Head of caudate nucleus (tissue), 42 donors: ENCODE measurements around the gene AMY1B.
"Not testable (repeated sequence)": the region's sequence is repeated elsewhere in the genome, so short reads cannot be mapped to it uniquely, and the experiment has no call there.

Experiments
- DNase-seq, 42 donors: peaks; one replicate each; pipeline versions ENCODE4 v3.0.0 to v3.0.0-alpha.2; 2020 to 2021; ENCODE audit warnings: mixed read lengths in 7 of 42
- intact Hi-C: fragments of 100-400 bp; cut with DNase I; formaldehyde crosslinking; loops from one replicate; pipeline ENCODE4 v1.15.0; 2022

AMY1B gene

DNA sequence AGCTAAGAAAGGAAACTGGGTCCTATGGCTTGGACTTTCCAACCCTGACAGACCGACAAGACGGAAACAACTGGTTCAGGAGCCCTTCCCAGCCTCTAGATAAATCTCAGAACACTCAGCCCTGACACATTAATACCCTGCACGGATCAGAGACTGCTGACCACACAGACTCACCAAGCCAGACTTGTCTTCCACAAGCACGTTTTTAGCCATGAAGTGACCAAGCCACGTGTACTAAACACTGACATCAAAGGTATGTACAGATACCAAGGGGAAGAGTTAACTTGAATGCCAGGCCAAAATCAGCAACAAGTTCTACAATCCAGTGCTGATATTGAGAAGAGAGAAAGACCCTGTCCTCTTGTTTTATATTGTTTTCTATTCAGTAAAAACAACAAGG is at the start of gene AMY1B:
Gene AMY1B (minus strand): TSS at position 101 of the 400 bp plus-strand sequence. CDS start 571 bp downstream, outside the sequence.
- intact Hi-C loops, DNase-seq: not testable (repeated sequence)

DNA sequence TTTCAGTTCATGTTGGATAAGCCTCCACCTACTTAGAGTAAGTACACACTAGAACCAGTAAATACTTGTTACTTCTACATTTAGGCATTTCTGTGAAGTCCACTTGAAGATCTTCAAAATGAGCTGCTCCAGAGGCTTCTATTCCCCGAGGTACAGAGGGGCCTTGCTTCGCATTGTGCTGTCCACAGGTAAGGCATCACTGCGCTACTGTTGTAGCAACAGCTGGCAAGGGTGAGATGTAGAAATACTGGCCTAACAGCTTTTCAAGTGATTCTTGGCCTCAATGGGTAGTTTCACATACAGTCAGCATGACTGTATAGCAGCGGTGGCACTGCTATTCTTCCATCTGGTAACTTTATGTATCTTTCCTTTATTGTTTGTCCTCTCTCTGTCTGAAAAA is 49.0 kb upstream of the AMY1B start:
- intact Hi-C loops, DNase-seq: not testable (repeated sequence)

DNA sequence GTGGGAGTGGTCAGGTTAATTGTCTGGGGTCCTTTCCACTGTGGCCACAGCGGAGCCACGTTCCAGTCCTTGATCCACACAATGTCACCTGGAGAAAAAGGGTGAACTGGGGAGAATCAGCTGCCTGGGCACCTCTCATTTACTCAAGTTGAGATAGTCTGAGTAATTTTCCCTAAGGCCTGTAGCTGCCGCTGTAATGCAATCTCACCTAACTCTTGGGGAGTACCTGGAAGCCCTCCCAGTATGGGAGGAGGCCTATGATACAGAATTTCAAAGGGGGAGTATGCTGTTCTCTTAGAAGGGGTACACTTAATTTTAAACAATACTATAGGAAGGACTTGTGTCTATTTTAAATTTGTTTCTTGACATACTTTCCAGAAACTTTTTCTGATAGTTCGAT is 48.4 kb upstream of the AMY1B start:
- DNase-seq, intact Hi-C loops: not testable (repeated sequence)

DNA sequence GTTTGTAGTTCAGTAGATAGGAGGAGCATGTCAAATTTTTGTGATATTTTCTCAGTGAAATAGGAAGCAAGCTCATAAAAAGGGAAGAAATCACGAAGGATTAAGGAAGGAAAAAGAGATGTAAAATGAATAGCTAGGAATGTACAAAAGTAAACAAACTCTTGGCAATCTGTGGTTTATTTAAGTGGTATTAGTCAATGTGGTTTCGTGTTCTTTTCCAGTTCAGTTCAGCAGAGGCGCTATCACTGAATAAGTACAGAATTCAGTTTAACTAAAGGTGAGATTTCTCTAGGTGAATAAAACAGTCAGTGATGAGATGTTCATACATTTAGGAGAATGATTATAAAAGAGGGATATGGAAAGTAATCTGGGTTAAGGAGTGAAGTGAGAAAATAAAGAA is 42.0 kb upstream of the AMY1B start:
- DNase-seq, intact Hi-C loops: not testable (repeated sequence)

DNA sequence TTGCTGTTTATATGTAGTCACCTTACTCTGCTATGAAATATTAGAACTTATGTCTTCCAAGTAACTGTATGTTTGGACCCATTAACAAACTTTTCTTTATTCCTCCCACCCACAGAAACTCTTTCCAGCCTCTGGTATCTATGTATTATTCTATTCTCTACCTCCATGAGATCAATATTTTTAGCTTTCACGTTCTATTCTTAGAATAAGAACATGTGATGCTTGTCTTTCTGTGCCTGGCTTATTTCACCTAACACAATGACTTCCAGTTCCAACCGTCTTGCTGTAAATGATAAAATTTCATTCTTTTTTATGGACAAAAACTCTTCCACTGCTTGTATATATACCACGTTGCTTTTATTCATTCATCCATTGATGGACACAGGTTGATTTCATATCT is 39.3 kb upstream of the AMY1B start:
- DNase-seq, intact Hi-C loops: not testable (repeated sequence)

DNA sequence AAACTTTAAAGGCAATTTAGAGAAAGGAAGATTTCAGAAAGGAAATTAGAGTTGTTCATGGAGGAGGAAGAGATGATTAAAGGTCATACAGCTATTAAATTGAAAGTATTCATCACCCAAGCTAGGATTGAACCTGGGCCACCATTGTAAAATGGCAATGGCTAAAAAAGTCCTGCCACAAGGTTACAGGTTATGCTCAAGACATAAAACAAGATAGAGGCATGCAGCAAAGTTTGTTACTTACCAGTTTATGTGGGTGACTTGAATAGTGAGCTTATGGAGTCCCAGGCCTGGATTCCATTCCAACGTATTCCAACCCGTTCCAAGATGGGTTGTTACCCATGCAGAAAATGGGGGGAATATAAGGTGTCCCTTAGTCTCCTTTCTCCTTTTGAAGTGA is 25.5 kb upstream of the AMY1B start:
- DNase-seq, intact Hi-C loops: not testable (repeated sequence)

DNA sequence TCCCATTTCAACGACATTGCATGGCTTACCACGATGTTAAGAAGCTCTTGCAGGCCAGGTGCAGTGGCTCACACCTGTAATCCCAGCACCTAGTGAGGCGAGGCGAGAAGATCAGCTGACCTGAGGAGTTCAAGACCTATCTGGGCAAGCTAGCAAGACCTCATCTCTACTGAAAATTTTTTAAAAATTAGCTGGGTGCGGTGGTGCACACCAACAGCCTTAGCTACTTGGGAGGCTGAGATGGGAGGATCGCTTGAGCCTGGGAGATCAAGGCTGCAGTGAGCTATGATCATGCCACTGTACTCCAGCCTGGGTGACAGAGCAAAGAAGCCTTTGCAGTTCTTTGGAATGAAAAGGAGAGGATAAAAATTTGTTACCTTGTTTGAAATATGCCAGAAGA is 21.4 kb upstream of the AMY1B start:
- DNase-seq, result peak in 5 of 42 donors; percentile 0 to 36 (median 31)
- intact Hi-C loops, result not testable (repeated sequence)

DNA sequence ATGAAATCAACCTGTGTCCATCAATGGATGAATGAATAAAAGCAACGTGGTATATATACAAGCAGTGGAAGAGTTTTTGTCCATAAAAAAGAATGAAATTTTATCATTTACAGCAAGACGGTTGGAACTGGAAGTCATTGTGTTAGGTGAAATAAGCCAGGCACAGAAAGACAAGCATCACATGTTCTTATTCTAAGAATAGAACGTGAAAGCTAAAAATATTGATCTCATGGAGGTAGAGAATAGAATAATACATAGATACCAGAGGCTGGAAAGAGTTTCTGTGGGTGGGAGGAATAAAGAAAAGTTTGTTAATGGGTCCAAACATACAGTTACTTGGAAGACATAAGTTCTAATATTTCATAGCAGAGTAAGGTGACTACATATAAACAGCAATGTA is 14.4 kb upstream of the AMY1B start:
- intact Hi-C loops, result not testable (repeated sequence)

DNA sequence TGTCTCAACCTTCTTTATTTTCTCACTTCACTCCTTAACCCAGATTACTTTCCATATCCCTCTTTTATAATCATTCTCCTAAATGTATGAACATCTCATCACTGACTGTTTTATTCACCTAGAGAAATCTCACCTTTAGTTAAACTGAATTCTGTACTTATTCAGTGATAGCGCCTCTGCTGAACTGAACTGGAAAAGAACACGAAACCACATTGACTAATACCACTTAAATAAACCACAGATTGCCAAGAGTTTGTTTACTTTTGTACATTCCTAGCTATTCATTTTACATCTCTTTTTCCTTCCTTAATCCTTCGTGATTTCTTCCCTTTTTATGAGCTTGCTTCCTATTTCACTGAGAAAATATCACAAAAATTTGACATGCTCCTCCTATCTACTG is 11.7 kb upstream of the AMY1B start:
- DNase-seq, intact Hi-C loops: not testable (repeated sequence)

More for the DNA sequence above, 14.4 kb upstream of the AMY1B start:
- DNase-seq, result not testable (repeated sequence)

DNA sequence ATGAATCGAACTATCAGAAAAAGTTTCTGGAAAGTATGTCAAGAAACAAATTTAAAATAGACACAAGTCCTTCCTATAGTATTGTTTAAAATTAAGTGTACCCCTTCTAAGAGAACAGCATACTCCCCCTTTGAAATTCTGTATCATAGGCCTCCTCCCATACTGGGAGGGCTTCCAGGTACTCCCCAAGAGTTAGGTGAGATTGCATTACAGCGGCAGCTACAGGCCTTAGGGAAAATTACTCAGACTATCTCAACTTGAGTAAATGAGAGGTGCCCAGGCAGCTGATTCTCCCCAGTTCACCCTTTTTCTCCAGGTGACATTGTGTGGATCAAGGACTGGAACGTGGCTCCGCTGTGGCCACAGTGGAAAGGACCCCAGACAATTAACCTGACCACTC is 5.2 kb upstream of the AMY1B start:
- DNase-seq, intact Hi-C loops: not testable (repeated sequence)

DNA sequence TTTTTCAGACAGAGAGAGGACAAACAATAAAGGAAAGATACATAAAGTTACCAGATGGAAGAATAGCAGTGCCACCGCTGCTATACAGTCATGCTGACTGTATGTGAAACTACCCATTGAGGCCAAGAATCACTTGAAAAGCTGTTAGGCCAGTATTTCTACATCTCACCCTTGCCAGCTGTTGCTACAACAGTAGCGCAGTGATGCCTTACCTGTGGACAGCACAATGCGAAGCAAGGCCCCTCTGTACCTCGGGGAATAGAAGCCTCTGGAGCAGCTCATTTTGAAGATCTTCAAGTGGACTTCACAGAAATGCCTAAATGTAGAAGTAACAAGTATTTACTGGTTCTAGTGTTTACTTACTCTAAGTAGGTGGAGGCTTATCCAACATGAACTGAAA is 4.7 kb upstream of the AMY1B start:
- intact Hi-C loops, DNase-seq: not testable (repeated sequence)

DNA sequence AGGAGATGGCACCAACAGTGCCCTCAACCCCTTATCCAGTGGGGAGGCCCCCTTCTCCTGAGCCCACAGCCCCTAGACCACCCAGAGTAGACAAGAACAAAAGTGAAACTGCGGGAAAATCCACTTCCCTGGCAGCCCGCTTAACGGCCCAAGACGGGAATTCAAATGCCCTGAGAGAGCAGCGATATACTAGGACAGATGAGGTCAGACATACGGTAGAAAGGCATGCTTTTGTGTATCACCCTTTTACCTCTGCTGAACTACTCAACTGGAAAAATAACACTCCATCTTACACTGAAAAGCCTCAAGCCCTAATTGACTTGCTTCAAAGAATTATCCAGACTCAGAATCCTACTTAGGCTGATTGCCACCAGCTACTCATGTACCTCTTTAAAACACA is 1.4 kb upstream of the AMY1B start:
- intact Hi-C loops, DNase-seq: not testable (repeated sequence)

DNA sequence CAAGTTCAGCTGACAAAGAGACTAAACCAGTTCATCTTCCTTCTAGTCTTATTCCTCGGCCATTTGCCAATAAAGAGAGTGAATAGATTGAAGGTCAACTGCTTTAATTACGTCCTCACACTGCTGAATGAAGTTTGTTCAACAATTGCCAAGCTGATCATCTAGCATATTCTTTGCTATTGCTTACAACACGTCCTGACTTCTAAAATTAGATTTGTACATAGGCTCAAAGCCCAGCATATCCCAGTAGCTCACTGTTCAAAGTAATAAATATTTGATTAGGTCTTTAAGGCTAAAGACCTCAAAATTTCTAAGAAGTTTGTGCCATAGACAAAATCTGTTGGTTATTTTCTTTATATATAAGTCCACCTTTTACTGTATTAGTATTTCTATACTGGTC is 19.7 kb downstream of the AMY1B start:
- intact Hi-C loops, DNase-seq: not testable (repeated sequence)

DNA sequence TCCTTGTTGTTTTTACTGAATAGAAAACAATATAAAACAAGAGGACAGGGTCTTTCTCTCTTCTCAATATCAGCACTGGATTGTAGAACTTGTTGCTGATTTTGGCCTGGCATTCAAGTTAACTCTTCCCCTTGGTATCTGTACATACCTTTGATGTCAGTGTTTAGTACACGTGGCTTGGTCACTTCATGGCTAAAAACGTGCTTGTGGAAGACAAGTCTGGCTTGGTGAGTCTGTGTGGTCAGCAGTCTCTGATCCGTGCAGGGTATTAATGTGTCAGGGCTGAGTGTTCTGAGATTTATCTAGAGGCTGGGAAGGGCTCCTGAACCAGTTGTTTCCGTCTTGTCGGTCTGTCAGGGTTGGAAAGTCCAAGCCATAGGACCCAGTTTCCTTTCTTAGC is 40.5 kb downstream of the AMY1B start, which contains the start of gene AMY1A:
Gene AMY1A (plus strand): TSS at position 301 of the 400 bp plus-strand sequence. CDS start 571 bp downstream, outside the sequence.
- intact Hi-C loops, DNase-seq: not testable (repeated sequence)

DNA sequence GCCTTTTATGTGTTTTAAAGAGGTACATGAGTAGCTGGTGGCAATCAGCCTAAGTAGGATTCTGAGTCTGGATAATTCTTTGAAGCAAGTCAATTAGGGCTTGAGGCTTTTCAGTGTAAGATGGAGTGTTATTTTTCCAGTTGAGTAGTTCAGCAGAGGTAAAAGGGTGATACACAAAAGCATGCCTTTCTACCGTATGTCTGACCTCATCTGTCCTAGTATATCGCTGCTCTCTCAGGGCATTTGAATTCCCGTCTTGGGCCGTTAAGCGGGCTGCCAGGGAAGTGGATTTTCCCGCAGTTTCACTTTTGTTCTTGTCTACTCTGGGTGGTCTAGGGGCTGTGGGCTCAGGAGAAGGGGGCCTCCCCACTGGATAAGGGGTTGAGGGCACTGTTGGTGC is 41.9 kb downstream of the AMY1B start:
- intact Hi-C loops, DNase-seq: not testable (repeated sequence)

DNA sequence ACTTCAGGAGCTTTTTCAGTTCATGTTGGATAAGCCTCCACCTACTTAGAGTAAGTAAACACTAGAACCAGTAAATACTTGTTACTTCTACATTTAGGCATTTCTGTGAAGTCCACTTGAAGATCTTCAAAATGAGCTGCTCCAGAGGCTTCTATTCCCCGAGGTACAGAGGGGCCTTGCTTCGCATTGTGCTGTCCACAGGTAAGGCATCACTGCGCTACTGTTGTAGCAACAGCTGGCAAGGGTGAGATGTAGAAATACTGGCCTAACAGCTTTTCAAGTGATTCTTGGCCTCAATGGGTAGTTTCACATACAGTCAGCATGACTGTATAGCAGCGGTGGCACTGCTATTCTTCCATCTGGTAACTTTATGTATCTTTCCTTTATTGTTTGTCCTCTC is 45.1 kb downstream of the AMY1B start:
- intact Hi-C loops, DNase-seq: not testable (repeated sequence)

DNA sequence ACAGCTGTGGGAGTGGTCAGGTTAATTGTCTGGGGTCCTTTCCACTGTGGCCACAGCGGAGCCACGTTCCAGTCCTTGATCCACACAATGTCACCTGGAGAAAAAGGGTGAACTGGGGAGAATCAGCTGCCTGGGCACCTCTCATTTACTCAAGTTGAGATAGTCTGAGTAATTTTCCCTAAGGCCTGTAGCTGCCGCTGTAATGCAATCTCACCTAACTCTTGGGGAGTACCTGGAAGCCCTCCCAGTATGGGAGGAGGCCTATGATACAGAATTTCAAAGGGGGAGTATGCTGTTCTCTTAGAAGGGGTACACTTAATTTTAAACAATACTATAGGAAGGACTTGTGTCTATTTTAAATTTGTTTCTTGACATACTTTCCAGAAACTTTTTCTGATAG is 45.7 kb downstream of the AMY1B start:
- intact Hi-C loops, DNase-seq: not testable (repeated sequence)

DNA sequence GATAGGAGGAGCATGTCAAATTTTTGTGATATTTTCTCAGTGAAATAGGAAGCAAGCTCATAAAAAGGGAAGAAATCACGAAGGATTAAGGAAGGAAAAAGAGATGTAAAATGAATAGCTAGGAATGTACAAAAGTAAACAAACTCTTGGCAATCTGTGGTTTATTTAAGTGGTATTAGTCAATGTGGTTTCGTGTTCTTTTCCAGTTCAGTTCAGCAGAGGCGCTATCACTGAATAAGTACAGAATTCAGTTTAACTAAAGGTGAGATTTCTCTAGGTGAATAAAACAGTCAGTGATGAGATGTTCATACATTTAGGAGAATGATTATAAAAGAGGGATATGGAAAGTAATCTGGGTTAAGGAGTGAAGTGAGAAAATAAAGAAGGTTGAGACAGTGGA is 52.1 kb downstream of the AMY1B start:
- DNase-seq, intact Hi-C loops: not testable (repeated sequence)

DNA sequence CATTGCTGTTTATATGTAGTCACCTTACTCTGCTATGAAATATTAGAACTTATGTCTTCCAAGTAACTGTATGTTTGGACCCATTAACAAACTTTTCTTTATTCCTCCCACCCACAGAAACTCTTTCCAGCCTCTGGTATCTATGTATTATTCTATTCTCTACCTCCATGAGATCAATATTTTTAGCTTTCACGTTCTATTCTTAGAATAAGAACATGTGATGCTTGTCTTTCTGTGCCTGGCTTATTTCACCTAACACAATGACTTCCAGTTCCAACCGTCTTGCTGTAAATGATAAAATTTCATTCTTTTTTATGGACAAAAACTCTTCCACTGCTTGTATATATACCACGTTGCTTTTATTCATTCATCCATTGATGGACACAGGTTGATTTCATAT is 54.8 kb downstream of the AMY1B start:
- intact Hi-C loops, DNase-seq: not testable (repeated sequence)
